Measurements from ENCODE around the gene YPEL3.

Gene YPEL3

DNA sequence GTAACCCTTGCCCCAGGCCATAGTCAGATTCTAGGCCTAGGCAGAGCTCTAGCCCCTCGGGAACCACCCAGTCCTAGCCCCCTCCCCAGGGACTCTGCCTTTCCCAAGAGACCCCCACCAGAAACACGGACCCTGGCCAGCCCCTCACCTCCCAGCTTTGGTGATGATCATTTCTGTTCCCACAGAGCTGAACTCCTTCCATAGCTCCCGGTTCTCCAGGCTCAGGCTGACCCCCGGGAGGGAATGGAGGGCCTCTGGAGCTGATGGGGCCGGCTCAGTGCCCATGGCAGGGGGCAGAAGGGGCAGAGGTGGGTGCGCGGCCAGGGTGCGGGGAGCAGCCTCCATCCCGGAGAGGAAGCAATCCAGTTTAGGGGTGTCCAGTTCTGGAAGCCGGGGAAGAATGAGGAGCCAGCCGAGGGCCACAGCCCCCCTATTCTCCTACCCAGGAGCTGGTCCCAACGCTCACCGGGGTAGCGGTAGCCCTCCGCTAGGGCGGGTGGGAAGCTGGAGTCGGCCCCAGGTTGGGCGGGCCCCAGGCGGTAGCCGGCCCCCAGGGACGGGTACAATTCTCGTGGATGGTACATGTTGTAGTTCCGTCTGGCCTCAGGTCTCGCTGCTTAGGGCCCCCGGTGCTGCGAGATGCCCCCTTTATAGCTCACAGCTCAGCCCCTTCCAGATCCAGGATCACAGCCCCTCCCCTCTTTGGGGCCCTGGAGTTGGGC, 5.2 kb downstream of the YPEL3 start:
- DNase-seq (ENCODE audit: low spot score), result no peak

DNA sequence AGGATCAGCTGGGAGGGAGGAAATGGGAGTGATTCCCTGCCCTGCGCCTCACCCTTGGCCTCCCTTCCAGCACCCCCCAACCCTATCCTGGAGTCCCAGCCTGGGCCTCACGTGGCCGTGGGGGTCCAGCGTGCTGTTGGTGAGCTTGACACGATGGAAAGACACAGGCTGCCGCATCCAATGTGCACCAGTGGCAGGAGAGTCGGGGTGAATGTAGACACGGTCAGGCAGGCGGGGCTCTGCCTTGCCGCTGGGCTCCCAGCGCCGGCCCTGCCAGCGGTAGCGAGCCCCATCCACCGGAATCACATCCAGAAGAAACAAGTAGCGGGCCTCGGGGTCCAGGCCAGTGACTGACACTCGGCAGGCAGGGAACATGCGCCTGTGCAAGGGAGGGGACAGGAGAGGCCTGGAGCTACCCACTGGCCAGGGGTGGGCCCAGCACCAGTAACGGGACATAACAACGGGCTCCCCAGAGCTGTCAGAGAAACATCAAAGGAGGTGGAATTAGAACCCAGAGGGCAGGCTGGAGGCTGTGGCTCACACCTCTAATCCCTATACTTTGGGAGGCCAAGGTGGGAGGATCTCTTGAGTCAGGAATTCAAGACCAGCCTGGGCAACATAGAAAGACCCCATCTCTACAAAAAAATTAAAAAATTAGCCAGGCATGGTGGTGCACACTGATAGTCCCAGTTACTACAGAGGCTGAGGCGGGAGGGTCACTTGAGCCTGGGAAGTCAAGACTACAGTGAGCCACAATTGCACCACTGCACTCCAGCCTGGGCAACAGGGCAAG, 7.0 kb downstream of the YPEL3 start:
- DNase-seq (ENCODE audit: low spot score), result no peak

DNA sequence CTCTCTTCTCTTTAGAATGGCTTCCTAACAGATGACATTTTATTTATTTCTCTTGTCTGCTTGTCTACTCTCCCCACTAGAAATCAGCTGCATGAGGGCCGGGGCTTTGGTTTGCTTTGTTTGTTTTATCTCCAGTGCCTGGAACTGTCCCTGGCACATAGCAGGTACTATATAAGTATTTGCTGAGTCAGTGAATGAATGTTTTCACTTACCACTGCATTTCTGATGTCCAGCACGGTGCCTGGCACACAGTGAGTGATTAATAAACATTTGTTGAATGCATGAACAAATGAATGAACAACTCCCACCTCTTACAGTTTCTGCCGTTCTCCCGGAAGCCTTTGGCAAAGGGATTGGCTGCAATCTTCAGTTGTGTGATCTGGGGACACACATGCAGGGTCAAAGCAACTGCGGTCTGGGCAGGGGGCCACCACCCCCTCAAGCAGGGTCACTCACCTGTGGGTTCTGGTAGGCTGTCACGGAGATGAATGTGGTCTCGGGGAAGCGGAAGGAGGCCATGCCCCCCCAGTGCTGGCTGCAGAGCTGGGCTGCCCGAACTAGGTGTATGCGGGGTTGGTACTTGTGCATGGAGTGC, 7.7 kb downstream of the YPEL3 start:
- no peak for DNase-seq (ENCODE audit: low spot score)

DNA sequence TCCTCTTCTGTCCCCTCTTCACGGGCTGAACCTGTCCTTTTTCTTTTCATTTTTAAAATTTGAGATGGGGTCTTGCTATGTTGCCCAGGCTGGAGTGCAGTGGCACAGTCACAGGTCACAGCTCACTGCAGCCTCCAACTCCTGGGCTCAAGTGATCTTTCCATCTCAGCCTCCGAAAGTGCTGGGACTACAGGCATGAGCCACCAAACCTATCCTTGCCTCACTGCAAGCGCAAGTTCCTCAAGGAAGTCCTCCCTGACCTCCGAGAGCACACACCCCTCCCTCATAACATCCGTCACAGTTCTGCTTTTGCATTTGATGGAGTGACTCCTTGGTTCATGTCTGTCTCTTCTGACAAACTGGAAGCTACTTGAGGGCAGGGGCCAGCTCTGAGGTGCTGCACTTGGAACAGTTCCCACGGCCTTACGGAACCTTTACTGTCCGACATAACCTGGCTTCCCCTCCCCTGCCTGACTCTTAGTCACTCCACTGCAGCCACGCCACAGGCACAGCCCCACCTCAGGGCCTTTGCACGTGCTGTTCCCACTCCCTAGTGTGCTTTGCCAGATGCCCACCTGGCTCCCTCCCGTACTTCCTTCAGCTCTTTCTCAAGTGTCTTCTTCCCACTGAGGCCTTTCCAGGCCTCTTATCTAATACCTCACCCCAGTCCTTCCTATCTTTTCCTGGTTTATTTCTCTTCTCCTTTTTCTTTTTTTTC, 8.7 kb downstream of the YPEL3 start:
- DNase-seq (ENCODE audit: low spot score), result no peak

DNA sequence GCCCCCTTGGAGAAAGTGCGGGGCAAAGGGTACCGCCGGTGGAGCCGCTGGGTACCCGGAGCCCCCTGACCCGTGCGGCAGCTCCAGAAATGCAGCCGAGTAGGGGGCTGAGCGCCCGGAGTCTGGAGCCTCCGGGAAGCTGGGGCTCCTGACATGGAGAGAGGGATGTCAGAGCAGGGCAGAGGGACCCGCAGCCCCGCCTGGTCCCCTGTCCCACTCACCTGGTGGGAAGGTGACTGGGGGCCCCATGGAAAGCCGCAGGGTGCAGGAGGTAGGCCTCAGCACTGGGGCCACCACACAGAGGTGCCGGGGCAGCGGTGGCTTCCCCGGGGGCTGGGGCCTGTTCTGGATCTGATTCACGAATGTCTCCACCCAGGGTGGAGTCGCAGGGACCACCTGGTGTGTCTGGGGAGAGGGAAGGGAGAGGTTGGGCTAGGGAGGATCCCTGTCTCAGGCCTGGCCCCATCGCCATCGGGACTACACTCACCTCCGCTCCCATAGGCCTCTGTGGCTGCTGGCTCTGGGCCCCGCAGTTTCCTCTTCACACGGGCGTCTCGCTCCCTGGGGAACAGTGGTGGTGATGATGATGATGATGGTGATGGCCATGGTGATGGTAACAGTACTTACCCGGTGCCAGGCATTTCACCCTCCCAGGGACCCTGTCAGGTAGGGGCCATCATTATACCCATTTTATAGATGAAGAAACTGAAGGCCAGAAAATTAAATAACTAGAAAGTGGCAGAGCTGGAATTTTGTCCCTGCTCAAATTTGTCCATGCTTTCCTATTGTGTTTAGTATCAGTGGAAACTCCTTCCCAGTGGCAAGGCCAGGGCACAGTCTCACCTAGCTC, 9.5 kb downstream of the YPEL3 start:
- no peak for DNase-seq (ENCODE audit: low spot score)

DNA sequence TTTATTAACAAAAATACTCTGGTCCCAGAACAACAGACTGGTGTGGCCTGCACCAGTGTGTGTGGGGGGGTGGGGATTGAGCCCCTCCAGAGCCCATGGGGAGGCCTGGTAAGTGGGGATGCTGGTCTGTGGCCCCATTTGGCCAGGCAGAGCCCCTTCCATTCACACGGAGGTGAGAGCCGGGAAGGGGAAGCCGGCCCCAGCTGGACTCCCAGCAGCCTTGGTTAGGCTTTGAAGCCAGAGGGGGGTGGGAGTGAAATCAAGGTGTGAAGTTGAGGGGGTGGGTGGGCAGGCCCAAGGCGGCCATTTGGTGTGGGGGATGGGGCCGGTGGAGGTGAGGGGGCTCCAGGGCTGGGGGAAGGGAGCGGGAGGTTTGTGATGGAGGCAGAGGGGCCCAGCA, 10.2 kb downstream of the YPEL3 start:
- DNase-seq (ENCODE audit: low spot score), result no peak

DNA sequence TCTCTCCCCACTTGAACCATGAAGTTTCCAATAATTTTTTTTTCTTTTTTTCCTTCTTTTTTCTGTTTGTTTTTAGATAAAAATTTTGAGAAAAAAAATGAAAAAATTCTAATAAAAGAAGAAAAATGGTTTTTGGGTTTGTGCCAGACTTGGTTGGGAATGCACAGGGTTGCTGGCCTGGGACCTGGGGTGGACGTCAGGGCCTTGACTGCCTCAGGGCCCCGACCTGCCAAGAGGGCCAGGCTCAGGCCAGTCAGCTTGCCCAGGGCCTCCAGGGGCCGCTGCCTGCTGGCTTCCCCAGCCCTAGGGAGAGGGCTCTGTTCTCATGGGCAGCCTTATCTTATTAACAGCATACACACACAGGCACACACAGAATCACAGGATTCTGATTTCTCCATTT, 10.8 kb downstream of the YPEL3 start:
- no peak for DNase-seq (ENCODE audit: low spot score)

DNA sequence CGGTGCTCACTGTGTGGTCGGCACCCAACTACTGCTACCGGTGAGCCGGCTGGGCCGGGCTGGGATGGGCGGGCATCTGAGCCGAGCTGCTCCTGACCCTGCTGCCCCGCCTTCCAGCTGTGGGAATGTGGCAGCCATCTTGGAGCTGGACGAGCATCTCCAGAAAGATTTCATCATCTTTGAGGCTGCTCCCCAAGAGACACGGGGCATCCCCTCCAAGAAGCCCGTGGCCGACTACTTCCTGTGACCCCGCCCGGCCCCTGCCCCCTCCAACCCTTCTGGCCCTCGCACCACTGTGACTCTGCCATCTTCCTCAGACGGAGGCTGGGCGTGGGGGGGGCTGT, 11.2 kb downstream of the YPEL3 start:
- no peak for DNase-seq (ENCODE audit: low spot score)

DNA sequence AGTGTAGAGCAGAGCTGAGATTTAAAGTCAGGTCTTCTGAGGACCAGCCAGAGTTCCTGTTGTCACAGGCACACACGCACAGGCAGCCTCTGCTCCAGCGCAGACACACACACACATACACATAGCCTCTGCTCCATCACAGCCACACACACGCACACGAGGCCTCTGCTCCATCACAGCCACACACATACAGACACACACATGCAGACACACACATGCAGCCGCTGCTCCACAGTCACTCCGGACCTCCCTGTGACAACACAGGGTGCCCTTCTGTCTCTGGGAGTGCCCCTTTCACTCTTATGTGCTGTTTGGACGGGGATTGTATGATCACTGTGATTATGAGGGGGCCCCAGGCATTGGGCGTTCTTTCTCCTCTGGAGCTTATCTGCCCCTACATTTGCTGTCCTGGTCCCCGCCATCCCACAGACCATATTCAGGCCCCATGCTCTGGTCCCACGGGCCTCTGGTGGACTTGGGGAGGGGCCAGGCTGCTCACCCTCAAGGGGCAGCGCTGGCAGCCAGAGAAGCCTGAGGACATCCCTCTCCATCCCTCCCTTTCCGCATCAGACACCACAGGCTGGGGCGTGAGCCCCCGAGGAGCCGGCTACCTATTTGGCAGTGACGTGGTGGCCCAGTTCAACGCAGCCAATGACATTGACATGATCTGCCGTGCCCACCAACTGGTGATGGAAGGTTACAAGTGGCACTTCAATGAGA, 11.8 kb downstream of the YPEL3 start:
- no peak for DNase-seq (ENCODE audit: low spot score)

DNA sequence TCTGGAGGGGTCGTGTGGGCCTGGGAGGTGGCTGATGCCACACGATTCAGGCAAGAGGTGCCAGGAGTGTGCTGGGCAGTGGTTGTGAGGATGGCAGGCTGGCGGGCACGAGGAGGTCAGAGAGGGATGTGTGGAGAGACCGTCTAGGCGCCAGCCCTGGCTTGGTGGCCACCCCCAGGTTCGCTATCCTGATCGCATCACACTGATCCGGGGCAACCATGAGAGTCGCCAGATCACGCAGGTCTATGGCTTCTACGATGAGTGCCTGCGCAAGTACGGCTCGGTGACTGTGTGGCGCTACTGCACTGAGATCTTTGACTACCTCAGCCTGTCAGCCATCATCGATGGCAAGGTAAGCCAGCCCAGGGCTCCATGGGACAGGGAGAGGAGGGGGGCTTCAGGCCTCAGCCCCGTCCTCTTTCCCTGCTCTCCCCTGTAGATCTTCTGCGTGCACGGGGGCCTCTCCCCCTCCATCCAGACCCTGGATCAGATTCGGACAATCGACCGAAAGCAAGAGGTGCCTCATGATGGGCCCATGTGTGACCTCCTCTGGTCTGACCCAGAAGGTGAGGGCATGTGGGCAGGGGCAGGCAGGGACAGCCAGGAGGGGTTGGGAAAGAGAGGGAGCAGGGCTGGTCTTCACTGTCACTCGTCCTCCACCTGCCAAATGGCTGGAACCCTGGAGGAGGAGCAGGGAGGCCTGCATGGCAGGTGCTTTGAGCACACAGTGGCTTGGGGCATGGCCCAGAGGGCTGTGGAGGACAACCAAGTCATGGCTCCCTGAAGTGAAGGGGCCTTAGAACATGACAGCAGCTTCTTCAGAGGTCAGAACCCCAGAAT, 12.6 kb downstream of the YPEL3 start:
- no peak for DNase-seq (ENCODE audit: low spot score)

DNA sequence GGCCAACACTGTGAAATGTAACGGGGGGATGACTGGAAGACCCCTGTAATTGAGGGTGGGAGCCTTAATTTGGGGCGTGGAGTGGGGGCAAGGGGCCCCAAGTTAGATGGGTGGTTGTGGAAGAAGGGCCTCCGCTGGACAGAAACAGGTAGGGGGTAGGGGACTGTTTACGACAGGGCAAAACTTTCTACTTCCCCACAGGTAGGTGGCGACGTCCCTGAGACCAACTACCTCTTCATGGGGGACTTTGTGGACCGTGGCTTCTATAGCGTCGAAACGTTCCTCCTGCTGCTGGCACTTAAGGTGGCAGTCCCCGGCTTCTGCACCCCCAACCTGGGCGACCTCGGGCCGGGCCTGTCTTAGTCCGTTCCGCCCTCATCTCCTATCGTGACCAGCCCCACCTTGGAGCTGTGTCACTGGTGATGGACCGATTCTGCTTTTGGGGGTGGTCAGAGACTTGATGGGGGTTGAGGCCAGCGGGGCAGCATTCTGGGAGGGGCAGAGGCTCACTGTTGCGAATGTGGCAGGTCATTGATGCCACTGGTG, 13.4 kb downstream of the YPEL3 start:
- no peak for DNase-seq (ENCODE audit: low spot score)

DNA sequence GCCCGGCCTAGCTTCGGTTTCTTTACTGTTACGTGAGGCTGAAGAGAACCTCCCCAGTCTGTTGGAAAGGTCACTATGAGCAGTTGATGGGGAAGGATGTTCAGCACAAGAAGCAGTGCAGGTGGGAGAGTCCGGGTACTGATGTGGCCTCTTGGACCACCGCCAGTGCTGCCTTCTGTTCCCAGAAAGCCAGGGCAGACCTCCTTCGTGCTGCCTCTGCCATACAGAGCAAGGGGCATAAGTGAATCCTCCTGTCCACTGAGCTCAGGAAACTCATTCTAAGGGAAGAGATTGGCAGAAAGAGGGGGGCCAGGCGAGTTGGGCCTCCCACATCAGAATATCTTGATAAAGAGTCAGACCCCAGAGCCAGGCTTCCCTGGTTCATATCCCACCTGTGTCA, 16.5 kb downstream of the YPEL3 start:
- no peak for DNase-seq (ENCODE audit: low spot score)

DNA sequence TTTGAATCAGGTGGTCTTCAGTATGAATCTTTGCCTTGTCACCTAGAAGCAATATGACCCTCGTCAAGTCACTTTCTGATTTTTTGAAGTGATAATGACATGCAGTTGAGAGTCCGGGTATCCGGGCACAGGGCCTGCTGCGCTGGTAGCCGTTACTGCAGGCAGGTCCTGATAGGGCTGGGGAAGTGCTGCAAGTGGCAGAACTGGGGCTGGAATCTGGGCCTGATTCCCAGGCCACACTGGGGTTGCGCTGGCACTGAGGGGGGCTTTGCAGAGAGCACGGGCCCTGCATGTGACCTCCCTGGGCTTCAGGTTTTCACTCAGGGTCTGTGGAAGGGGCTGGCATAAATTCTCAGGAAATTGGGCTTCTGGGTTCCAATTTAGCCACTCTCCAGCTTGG, 17.3 kb downstream of the YPEL3 start:
- no peak for DNase-seq (ENCODE audit: low spot score)

DNA sequence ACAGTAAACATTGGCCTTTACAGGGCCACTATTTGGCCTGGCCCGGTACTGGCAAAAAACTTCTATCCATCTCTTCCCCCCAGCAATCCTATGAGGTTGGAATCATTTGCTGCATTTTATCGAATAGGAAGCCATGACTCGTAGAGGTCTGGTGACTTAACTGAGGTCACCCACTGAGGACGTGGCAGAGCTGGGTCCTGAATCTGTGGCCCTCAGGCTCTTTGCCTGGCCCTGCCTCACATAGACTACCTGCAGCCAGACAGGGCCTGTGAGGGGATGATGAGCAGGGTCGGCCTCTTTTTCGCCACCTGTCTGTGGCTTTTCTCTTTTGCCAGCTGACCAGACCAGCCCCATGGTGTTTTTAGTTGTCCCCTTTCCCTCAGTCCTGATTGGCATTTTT, 18.4 kb downstream of the YPEL3 start:
- DNase-seq (ENCODE audit: low spot score), result no peak

DNA sequence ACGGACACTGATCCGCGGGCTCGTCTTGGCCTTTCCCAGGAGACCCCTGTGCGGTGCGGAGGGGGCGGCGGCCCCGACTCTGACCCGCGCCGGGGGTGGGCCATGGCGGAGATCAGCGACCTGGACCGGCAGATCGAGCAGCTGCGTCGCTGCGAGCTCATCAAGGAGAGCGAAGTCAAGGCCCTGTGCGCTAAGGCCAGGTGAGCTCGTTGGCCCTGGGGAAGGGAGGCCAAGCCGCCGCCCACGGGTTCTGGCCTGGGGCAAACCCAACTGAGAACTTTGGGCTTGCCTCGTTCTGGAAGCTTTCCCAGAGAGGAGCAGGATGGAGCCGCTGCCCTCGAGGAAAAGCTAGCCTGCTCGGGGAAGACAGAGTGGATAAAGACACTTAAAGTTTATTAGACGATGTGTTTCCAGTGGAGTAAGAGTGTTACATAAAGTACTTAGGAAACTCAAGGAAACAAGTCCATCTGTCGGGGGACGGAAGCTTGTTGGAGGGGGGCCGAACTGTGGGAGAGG, 19.7 kb downstream of the YPEL3 start:
- peak; percentile 40 for DNase-seq (ENCODE audit: low spot score)

DNA sequence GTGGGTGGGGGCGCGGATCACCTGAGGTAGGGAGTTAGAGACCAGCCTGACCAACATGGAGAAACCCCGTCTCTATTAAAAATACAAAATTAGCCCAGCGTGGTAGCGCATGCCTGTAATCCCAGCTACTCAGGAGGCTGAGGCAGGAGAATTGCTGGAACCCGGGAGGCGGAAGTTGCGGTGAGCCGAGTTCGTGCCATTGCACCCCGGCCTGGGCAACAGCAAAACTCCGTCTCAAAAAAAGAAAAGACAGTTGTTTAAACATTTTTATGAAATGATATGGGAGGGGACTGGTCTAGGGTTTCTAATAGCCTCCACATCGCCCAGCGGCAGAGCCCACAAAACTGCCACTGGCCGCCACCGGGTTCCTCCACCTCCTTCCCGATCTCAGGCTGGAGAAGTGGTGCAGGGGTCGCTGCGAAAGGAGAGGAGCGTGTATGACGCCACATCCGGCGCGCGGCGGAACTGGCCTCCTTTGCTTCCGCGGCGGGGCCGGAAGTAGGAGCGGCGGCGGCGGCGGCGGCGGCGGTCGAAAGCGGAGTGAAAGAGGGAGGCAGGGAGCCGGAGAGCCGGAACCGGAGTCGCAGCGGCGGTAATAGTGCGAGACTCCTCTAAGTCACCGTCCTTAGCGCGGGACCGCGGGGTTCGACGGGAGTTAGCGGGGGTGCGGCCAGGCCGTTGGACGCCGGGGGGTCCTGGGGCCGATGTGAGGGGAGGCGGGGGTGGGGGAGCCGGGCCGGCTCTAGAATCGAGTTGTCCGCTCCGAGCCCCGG, 20.3 kb downstream of the YPEL3 start, which contains the start of gene PPP4C:
Gene PPP4C (plus strand): TSS at position 492 of the 773 bp plus-strand sequence. CDS start 384 bp downstream, outside the sequence.
- peak; percentile 86 for DNase-seq (ENCODE audit: low spot score)

DNA sequence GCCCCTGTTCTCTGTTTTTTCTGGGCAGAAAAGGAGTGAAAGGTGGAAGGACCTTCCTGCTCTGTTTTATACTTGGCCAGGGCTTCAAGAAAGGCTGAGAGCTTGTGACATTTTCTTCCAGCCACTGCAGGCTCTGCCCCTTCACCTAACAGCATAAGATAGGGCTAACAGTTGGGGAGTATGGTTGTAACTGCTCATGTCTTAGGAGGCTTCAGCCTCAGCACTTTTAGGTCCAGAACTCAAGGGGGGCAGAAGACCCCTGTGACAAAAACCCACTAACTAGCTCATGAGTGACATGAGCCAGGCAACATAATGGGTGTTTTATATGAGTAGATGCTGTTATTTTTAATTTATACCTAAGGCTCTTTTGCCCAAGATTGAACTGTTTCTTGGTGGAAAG, 25.5 kb downstream of the YPEL3 start:
- no peak for DNase-seq (ENCODE audit: low spot score)

DNA sequence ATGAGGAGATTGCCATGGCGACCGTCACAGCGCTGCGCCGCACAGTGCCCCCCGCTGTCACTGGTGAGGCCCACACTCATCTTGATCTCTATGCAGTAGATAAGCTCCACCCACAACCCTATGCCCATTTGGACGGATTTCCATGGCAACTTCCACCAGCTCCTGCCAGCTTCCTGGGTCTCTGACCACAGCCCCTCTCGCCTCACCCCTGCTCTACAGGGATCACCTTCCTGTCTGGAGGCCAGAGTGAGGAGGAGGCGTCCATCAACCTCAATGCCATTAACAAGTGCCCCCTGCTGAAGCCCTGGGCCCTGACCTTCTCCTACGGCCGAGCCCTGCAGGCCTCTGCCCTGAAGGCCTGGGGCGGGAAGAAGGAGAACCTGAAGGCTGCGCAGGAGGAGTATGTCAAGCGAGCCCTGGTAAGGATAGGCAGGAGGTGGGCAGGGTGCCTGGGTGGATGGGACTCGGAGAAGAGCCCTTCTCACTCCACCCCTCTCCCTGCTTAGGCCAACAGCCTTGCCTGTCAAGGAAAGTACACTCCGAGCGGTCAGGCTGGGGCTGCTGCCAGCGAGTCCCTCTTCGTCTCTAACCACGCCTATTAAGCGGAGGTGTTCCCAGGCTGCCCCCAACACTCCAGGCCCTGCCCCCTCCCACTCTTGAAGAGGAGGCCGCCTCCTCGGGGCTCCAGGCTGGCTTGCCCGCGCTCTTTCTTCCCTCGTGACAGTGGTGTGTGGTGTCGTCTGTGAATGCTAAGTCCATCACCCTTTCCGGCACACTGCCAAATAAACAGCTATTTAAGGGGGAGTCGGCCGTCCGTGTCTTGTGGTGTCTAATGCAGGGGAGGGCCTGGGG, 26.2 kb downstream of the YPEL3 start:
- DNase-seq (ENCODE audit: low spot score), result no peak
